Upper lobe of left lung (tissue), 4 donors: Measurements from ENCODE around the gene TMEM109.
A peak's percentile ranks its signal among the peaks of the same experiment; 100 is the strongest.

Source experiments
- CTCF ChIP-seq, 6 experiments: fragments of 450-650 bp in 4 of 6; fragments of 200-600 bp in 2 of 6; sonication (generic) in 2 of 6; IDR thresholded peaks; one replicate each; pipeline ENCODE4 v1.5.1; 2016 to 2019; ENCODE audit warnings: antibody characterized with exemption in 6 of 6
- EP300 ChIP-seq, 4 donors: sonication (generic); formaldehyde crosslinking; IDR thresholded peaks; one replicate each; pipeline ENCODE4 v1.5.1; 2017; ENCODE audit warnings: antibody characterized with exemption in 4 of 4, control low read depth in 2 of 4
- POLR2AphosphoS5 ChIP-seq, 2 donors: sonication (generic); formaldehyde crosslinking; IDR thresholded peaks; one replicate each; pipeline ENCODE4 v1.5.1; 2017; ENCODE audit warnings: antibody characterized with exemption in 2 of 2

GRCh38 chr11:60915248-60915914 is 1.4 kb downstream of the TMEM109 start:
- TF ChIP-seq CTCF (IDR thresholded peaks at IDR 0.05) (peak in 4 of 6 experiments; percentile 16 to 47 (median 28)), EP300 (IDR thresholded peaks at IDR 0.05) (no peak), POLR2AphosphoS5 (IDR thresholded peaks at IDR 0.05) (peak in 1 of 2 donors; percentile 26)
